T1000 (cell line): Measurements from ENCODE around the gene IDH3G.

Experiments used
- DNase-seq: peaks from one replicate; lab custom pipeline; 2025; ENCODE audit warnings: mixed read lengths; lab: John Stamatoyannopoulos, UW

IDH3G gene

DNA sequence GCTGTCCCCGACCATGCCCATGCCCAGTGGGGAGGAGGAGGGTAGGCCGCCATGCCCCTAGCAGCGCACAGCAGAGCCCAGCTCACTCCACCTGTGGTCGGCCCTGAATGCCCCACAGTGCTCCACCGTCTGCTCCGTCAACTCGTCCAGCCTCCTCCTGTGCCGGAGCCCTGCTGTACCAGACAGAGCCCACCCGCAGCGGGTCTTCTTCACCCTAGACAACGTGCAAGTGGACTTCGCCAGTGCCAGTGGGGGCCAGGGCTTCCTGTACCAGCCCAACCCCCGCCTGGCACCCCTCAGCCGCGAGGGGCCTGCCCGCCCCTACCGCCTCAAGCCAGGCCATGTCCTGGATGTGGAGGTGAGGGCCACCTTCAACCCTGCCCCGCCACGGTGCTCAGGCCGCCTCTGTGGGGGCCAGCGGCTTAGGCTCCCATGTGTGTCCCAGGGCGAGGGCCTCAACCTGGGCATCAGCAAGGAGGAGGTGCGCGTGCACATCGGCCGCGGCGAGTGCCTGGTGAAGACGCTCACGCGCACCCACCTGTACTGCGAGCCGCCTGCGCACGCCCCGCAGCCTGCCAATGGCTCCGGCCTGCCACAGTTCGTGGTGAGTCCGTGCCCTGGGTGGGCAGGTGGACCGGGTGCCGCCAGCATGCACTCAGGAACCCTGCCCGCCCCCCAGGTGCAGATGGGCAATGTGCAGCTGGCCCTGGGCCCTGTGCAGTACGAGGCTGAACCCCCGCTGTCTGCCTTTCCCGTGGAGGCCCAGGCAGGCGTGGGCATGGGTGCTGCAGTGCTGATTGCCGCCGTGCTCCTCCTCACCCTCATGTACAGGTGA is 20.2 kb downstream of the IDH3G start:
- DNase-seq, result no peak

DNA sequence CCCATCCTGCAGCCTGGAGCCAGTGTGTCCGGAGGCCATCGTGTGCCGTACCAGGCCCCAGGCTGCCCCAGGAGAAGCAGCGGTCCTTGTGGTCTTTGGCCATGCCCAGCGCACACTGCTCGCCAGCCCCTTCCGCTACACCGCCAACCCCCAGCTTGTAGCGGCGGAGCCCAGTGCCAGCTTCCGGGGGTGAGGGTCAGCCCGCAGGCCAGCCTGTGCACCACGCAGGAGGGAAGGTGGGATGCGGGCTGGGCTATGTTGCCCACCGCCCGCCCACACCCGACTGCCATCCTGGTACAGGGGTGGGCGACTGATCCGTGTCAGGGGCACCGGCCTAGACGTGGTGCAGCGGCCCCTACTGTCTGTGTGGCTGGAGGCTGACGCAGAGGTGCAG is 21.0 kb downstream of the IDH3G start:
- DNase-seq, result no peak

DNA sequence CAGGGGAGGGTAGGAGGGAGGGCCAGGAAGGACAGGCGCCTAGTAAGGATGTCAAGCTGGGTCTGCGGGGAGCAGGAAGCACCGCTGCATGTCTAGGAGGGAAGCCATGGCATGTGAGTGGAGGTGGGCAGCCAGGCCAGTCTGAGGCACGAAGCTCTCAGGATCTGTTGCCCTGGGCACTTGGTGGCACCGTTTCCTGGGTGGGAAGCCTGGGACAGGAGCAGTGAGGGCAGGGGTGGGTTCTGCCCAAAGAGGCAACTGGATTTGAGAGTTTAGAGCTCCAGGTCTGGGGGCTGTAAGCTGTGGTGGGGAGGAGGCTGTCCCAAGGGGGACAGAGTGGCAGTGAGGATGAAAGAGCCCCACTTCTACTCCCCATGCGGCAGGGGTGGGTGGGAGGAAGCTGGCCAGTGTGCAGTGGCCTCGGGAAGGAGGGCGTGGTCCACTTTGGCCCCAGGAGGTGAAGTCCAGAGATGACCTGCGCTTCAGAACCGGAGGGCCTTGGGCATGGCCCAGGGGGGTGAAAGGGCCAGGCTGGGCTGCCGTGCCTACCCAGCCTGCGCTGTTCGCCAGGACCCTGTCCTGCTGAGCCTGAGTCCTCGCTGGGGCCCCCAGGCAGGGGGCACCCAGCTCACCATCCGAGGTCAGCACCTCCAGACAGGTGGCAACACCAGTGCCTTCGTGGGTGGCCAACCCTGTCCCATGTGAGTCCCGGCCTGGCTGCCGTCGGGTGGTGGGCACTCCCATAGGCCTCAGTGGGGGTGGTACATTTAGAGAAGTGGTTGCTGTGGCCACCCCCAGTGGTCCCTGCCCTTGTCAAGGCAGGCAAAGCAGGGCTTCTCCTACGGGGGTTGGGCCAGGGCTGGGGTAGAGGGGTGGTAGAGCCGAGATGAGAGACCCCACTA is 21.6 kb downstream of the IDH3G start:
- no peak for DNase-seq

- DNase-seq, result no peak
Measured at GRCh38 chrX:153771415-153772315, 22.5 kb downstream of the IDH3G start.

DNA sequence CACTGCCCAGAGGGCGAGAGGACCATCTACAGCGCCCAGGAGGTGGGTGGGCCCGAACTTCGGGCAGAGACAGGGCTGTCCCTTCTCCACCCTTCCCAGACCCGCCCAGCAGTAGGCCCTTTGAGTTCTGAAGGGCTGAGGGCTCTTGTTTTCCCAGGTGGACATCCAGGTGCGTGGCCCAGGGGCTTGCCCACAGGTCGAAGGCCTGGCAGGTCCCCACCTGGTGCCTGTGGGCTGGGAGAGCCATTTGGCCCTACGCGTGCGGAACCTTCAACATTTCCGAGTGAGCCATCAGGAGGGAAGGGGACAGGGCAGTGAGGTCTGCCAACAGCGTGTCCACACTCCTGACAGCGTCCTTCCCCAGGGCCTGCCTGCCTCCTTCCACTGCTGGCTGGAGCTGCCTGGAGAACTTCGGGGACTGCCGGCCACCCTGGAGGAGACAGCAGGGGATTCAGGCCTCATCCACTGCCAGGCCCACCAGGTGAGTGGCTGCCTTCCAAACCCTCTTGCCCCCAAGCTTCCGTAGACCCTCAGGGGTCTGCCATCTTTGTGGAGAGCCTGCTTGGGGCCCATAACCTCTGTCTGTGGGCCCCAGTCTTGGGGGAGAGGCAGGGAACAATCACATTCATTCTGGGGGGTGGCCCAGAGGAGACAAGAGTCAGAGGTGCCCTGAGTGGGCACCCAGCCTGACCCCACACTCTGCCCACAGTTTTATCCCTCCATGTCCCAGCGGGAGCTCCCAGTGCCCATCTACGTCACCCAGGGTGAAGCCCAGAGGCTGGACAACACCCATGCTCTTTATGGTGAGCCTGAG is 23.4 kb downstream of the IDH3G start:
- no peak for DNase-seq

GRCh38 chrX:153769865-153770600 is 24.1 kb downstream of the IDH3G start:
- DNase-seq, result no peak

DNA sequence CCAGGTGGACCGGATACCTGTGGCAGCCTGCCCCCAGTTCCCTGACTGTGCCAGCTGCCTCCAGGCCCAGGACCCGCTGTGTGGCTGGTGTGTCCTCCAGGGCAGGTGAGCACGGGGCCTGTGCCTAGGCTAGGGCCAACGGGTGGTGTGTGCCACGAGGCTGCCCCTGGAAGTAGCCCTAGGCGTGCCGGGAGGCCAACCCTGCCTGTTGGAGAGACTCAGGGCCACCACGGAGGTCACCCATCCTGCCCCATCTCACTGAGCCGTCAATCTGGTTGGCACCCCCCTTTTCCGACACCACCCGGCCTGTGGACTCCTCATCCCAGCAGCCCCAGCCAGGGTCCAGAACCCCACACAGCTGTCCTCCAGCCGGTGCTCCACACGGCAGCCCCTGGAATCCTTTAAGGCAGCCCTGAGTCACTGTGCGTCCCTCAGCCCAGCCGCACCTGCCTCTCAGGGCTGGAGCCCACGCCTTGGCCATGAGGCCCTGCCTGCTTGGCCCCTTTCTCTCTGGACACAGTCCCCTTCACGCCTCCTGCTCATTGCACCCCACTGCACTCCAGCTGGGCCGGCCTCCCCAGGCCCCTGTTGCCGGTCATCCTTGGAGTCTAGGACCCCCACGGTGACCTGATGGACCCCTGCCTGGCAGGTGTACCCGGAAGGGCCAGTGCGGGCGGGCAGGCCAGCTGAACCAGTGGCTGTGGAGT is 24.9 kb downstream of the IDH3G start:
- no peak for DNase-seq

- DNase-seq, result no peak
Measured at GRCh38 chrX:153768311-153769157, 25.6 kb downstream of the IDH3G start.

- no peak for DNase-seq
Measured at GRCh38 chrX:153767674-153768055, 26.5 kb downstream of the IDH3G start.

- no peak for DNase-seq
Measured at GRCh38 chrX:153766871-153767673, 27.1 kb downstream of the IDH3G start.

GRCh38 chrX:153766098-153766817 is 27.9 kb downstream of the IDH3G start:
- no peak for DNase-seq

DNA sequence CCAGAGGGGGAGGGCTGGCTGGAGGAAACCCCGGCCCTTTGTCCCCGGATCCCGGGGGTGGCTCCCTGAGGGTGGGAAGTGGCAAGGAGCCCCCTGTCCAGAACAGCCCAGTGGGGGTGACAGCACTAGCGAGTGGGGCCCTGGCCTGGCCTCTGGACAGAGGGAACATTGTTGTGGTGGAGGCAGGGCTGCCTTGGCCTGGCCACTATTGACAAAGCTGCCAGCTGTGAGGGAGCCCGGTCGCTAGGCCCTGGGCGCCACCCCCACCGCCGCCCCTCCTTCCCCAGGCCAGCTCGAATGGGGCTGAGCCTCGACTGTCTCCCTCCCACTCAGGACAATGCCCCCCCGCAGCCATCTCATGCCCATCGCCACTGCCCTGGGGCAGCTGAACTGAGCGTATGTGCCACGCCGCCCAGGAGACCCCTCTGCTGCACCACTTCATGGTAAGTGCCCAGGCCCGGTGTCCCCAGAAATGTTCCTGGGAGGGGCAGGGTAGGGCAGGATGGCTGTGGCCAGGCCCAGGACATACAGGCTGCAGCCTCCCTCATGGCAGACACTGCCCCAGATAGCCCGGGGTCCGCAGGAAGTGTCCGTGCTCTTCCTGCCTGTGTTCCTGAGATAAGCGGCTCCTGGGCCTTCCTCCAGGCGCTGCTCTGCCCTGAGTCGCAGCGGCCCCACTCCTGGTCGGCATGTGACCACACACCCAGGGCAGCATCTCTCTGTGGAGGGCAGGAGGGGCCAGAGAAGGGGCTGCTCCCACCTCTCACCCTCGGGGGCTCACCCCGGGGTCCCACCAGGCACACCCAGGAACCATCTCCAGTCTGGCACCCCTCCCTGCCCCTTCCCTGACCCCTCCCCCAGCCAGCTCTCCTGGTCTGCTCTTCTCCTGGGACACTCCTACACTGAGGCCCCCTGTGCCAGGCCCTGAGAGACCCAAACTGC is 28.8 kb downstream of the IDH3G start:
- DNase-seq, result no peak

- DNase-seq, result no peak
Measured at GRCh38 chrX:153764786-153765137, 29.4 kb downstream of the IDH3G start.

DNA sequence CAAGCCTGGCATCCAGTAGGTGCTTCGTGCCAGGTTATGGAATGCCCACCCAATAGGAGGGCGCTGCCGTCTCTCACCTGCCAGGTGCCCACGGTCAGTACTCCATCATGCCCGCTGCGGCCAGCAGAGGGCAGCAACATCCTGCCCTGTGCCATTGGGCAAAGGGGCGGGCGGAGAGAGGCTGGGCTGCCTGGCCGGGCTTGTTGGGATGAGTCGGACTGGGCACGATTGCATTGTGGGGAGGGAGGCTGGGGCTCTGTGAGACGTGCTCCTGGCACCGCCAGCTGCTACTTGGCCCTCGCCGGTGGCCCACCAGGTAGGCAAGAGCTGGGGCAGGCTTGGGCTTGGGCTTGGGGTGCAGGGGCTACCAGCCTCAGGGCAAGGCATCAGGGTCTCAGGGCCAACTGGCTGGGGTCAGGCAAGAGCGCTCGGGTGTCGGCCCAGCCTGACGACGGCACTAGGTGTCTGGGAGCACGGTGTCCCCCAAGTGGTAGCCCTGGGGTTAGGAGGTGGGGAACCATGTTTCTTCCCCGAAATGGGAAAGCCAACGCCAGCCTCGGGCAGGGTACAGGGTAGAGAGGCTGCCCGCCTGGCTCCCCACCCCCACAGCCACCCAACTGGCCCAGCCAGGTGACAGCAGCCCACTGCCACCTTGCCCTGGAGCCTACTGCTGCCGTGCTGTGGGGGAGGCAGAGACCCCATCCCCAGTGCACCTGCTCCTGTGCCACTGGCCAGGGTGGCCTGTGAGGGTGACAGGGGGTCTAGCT is 30.0 kb downstream of the IDH3G start, which contains the start of gene PLXNB3:
Gene PLXNB3 (plus strand): TSS at position 261 of the 767 bp plus-strand sequence. CDS start 1,287 bp downstream, outside the sequence.
- DNase-seq, result peak; percentile 26

DNA sequence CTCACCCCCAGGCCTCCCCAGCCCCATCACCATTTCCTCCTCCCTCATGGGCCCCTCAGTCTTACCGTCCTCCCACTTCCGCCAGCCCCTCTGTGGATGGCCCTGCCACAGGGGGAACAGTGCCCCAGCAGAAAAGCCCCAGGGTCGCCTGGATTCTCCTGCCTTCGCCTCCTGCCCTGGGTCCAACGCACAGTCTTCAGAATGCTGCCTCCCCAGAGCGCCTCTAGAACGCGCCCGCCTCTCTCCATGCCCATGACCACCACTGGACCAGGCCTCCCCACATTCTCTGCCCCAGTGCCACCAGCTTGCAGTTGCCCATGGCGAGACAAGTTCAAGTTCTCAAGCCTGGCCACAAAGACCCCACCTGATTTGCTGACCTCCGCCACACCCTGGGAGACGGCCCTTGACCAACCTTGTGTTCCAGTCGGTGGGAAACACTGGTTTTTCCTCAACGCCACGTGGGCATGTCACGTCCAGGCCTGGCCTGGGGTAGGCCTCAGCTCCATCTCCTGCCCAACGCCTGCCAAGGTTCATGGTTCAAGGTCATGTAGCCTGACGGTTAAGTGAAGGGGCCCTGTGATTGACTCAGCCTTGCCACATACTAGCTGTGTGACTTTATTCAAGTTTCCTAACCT is 30.8 kb downstream of the IDH3G start:
- DNase-seq, result no peak
